HEK293 (cell line): Measurements from ENCODE around the gene AICDA.

Source experiments
- CTCF ChIP-seq: fragments of 450-650 bp; formaldehyde crosslinking; IDR thresholded peaks from 2 replicates; pipeline ENCODE4 v1.5.1; 2016; ENCODE audit warnings: missing biosample characterization, missing genetic modification characterization
- ZNF211 ChIP-seq: fragments of 450-650 bp; formaldehyde crosslinking; IDR thresholded peaks from 2 replicates; pipeline ENCODE4 v1.5.1; 2016; ENCODE audit warnings: low read depth, missing biosample characterization, missing genetic modification characterization
- ZNF311 ChIP-seq: fragments of 450-650 bp; formaldehyde crosslinking; IDR thresholded peaks from 2 replicates; pipeline ENCODE4 v1.5.1; 2017; ENCODE audit warnings: missing biosample characterization, missing genetic modification characterization, borderline replicate concordance
- ZNF449 ChIP-seq: fragments of 450-650 bp; formaldehyde crosslinking; IDR thresholded peaks from 2 replicates; pipeline ENCODE4 v1.5.1; 2017; ENCODE audit warnings: missing biosample characterization, mild to moderate bottlenecking, missing genetic modification characterization, moderate library complexity
- ZNF707 ChIP-seq: fragments of 450-650 bp; formaldehyde crosslinking; IDR thresholded peaks from 2 replicates; pipeline ENCODE4 v1.5.1; 2016; ENCODE audit warnings: missing biosample characterization, missing genetic modification characterization
- TF ChIP-seq, protein P1 (sequence below): fragments of 450-650 bp; formaldehyde crosslinking; IDR thresholded peaks from 2 replicates; pipeline ENCODE4 v1.5.1; 2016; ENCODE audit warnings: missing biosample characterization, missing genetic modification characterization, borderline replicate concordance

GRCh38 chr12:8559676-8560075 lies 53.0 kb downstream of the AICDA start:
- TF ChIP-seq CTCF (tag by site-specific recombination) (no peak), ZNF211 (no peak), ZNF311 (tag by site-specific recombination) (no peak), ZNF707 (tag by site-specific recombination) (no peak), ZNF449 (tag by site-specific recombination) (no peak)
- TF ChIP-seq, protein P1, sequence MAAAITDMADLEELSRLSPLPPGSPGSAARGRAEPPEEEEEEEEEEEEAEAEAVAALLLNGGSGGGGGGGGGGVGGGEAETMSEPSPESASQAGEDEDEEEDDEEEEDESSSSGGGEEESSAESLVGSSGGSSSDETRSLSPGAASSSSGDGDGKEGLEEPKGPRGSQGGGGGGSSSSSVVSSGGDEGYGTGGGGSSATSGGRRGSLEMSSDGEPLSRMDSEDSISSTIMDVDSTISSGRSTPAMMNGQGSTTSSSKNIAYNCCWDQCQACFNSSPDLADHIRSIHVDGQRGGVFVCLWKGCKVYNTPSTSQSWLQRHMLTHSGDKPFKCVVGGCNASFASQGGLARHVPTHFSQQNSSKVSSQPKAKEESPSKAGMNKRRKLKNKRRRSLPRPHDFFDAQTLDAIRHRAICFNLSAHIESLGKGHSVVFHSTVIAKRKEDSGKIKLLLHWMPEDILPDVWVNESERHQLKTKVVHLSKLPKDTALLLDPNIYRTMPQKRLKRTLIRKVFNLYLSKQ (tag by site-specific recombination) = no peak
